ENCODE results near the gene MAP3K6. TPM values are rescaled to one million over a fixed set of nuclear protein-coding genes. Genes with fewer than 3 reads are reported as not detected.
"Not testable (repeated sequence)": the region's sequence is repeated elsewhere in the genome, so short reads cannot be mapped to it uniquely, and the experiment has no call there.

The MAP3K6 gene, protein sequence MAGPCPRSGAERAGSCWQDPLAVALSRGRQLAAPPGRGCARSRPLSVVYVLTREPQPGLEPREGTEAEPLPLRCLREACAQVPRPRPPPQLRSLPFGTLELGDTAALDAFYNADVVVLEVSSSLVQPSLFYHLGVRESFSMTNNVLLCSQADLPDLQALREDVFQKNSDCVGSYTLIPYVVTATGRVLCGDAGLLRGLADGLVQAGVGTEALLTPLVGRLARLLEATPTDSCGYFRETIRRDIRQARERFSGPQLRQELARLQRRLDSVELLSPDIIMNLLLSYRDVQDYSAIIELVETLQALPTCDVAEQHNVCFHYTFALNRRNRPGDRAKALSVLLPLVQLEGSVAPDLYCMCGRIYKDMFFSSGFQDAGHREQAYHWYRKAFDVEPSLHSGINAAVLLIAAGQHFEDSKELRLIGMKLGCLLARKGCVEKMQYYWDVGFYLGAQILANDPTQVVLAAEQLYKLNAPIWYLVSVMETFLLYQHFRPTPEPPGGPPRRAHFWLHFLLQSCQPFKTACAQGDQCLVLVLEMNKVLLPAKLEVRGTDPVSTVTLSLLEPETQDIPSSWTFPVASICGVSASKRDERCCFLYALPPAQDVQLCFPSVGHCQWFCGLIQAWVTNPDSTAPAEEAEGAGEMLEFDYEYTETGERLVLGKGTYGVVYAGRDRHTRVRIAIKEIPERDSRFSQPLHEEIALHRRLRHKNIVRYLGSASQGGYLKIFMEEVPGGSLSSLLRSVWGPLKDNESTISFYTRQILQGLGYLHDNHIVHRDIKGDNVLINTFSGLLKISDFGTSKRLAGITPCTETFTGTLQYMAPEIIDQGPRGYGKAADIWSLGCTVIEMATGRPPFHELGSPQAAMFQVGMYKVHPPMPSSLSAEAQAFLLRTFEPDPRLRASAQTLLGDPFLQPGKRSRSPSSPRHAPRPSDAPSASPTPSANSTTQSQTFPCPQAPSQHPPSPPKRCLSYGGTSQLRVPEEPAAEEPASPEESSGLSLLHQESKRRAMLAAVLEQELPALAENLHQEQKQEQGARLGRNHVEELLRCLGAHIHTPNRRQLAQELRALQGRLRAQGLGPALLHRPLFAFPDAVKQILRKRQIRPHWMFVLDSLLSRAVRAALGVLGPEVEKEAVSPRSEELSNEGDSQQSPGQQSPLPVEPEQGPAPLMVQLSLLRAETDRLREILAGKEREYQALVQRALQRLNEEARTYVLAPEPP (N-terminal part only)
- 5.0 TPM for polyA plus RNA-seq (2012; ENCODE audit: low read depth, missing spikeins)

GRCh38 chr1:27366411-27367159 lies at the start of gene MAP3K6:
MAP3K6 (minus strand) TSS chr1:27366961; CDS start chr1:27366597, 364 bp downstream.
- DNase-seq (ENCODE audit: insufficient read length, low spot score) (peak; percentile 59), FAIRE-seq (peak; percentile 66)
- TF ChIP-seq POLR2AphosphoS5 (IDR thresholded peaks at IDR 0.05; ENCODE audit: low read depth, low read length) (no peak), PAX5 (IDR thresholded peaks at IDR 0.05; ENCODE audit: insufficient read depth, low read length, severe bottlenecking) (no peak), POU2F2 (IDR thresholded peaks at IDR 0.05; ENCODE audit: low read depth, low read length) (no peak), SPI1 (IDR thresholded peaks at IDR 0.05; ENCODE audit: low read depth, low read length) (no peak), POLR2A (IDR thresholded peaks at IDR 0.05; ENCODE audit: low read depth, low read length) (no peak), TAF1 (IDR thresholded peaks at IDR 0.05; ENCODE audit: low read depth, low read length) (no peak)

GRCh38 chr1:27414091-27414490 lies 47.3 kb upstream of the MAP3K6 start:
- no peak for FAIRE-seq
- DNase-seq (ENCODE audit: insufficient read length, low spot score): no peak
- TF ChIP-seq POLR2AphosphoS5 (IDR thresholded peaks at IDR 0.05; ENCODE audit: low read depth, low read length): no peak
- TF ChIP-seq TAF1 (IDR thresholded peaks at IDR 0.05; ENCODE audit: low read depth, low read length): no peak
- no peak for TF ChIP-seq POLR2A (IDR thresholded peaks at IDR 0.05; ENCODE audit: low read depth, low read length)
- TF ChIP-seq POU2F2 (IDR thresholded peaks at IDR 0.05; ENCODE audit: low read depth, low read length): no peak

DNA sequence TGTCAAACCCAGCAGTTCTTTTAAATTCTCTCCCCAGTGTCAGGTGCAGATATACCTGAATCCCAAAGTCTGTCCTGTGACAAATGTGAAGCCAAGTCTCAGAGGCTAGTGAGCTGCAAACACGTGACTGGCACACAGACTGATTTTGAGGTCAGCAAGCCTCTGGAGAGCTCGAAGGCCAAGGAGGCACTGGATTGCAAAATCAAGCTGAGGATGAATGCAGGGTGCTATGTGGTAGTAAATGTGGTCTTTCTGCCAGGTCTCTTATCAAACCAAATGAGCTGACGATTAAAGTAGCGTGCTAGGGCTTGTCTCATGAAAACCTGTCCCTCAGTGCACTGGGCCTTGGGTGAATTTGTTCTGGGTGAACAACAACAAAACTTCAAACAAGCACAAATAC lies 46.2 kb upstream of the MAP3K6 start:
- no peak for DNase-seq (ENCODE audit: insufficient read length, low spot score)
- TF ChIP-seq POLR2AphosphoS5 (IDR thresholded peaks at IDR 0.05; ENCODE audit: low read depth, low read length): no peak
- TF ChIP-seq PAX5 (IDR thresholded peaks at IDR 0.05; ENCODE audit: insufficient read depth, low read length, severe bottlenecking): no peak
- no peak for TF ChIP-seq SPI1 (IDR thresholded peaks at IDR 0.05; ENCODE audit: low read depth, low read length)
- TF ChIP-seq POLR2A (IDR thresholded peaks at IDR 0.05; ENCODE audit: low read depth, low read length): no peak
- TF ChIP-seq POU2F2 (IDR thresholded peaks at IDR 0.05; ENCODE audit: low read depth, low read length): no peak
- TF ChIP-seq TAF1 (IDR thresholded peaks at IDR 0.05; ENCODE audit: low read depth, low read length): no peak
- no peak for FAIRE-seq

- TF ChIP-seq SPI1 (IDR thresholded peaks at IDR 0.05; ENCODE audit: low read depth, low read length): no peak
- no peak for TF ChIP-seq POLR2A (IDR thresholded peaks at IDR 0.05; ENCODE audit: low read depth, low read length)
- no peak for TF ChIP-seq POLR2AphosphoS5 (IDR thresholded peaks at IDR 0.05; ENCODE audit: low read depth, low read length)
- TF ChIP-seq POU2F2 (IDR thresholded peaks at IDR 0.05; ENCODE audit: low read depth, low read length): no peak
- no peak for TF ChIP-seq TAF1 (IDR thresholded peaks at IDR 0.05; ENCODE audit: low read depth, low read length)
- TF ChIP-seq PAX5 (IDR thresholded peaks at IDR 0.05; ENCODE audit: insufficient read depth, low read length, severe bottlenecking): no peak
- no peak for DNase-seq (ENCODE audit: insufficient read length, low spot score)
- FAIRE-seq: no peak
These were observed 45.7 kb upstream of the MAP3K6 start for GRCh38 chr1:27412502-27412901.

DNA sequence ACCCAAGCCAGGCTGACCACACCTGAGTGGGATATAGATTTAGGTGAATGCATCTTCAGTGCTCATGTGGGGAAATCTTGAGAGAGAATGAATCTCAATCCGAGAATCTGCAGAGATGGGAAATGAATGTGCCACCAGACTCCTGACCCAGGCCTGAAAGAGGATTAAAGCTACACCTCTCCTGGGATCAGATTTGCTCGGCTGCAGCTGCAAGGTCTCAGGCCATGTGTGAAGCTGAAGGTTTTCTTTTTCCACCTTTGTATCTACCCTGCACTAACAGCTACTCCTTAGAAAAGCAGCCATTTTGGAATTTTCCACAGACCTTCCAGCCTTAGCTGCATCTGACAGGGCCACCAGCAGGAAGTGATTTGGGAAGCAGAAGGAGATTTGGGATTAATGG lies 43.9 kb upstream of the MAP3K6 start:
- TF ChIP-seq SPI1 (IDR thresholded peaks at IDR 0.05; ENCODE audit: low read depth, low read length): no peak
- no peak for TF ChIP-seq TAF1 (IDR thresholded peaks at IDR 0.05; ENCODE audit: low read depth, low read length)
- TF ChIP-seq PAX5 (IDR thresholded peaks at IDR 0.05; ENCODE audit: insufficient read depth, low read length, severe bottlenecking): no peak
- no peak for TF ChIP-seq POU2F2 (IDR thresholded peaks at IDR 0.05; ENCODE audit: low read depth, low read length)
- no peak for TF ChIP-seq POLR2AphosphoS5 (IDR thresholded peaks at IDR 0.05; ENCODE audit: low read depth, low read length)
- TF ChIP-seq POLR2A (IDR thresholded peaks at IDR 0.05; ENCODE audit: low read depth, low read length): no peak
- DNase-seq (ENCODE audit: insufficient read length, low spot score): no peak
- no peak for FAIRE-seq

GRCh38 chr1:27409669-27410068 lies 42.9 kb upstream of the MAP3K6 start:
- FAIRE-seq (no peak), DNase-seq (ENCODE audit: insufficient read length, low spot score) (no peak)
- TF ChIP-seq TAF1 (IDR thresholded peaks at IDR 0.05; ENCODE audit: low read depth, low read length): no peak
- no peak for TF ChIP-seq POLR2AphosphoS5 (IDR thresholded peaks at IDR 0.05; ENCODE audit: low read depth, low read length)
- no peak for TF ChIP-seq POLR2A (IDR thresholded peaks at IDR 0.05; ENCODE audit: low read depth, low read length)
- no peak for TF ChIP-seq POU2F2 (IDR thresholded peaks at IDR 0.05; ENCODE audit: low read depth, low read length)
- no peak for TF ChIP-seq PAX5 (IDR thresholded peaks at IDR 0.05; ENCODE audit: insufficient read depth, low read length, severe bottlenecking)
- TF ChIP-seq SPI1 (IDR thresholded peaks at IDR 0.05; ENCODE audit: low read depth, low read length): no peak

GRCh38 chr1:27408151-27408550 lies 41.4 kb upstream of the MAP3K6 start:
- no peak for FAIRE-seq
- DNase-seq (ENCODE audit: insufficient read length, low spot score): no peak

DNA sequence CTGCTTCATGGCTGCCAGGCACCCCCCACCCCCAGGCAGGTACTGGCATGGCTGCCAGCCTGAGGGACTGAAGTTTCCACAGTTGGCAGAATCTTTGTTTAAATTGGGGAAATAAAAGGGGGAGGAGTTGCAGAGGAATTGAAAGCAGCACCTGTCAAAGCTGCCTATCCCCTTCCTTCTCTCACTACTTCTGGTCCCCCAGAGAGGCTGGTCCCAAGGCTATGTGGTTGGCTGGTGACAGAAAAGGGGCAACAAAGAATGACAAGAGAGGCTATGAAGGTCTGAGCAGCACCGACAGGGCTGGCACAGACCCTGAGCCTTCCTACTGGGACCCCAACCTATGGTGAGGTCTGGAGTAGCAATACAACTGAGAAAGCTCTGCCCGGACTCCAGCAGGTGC lies 40.0 kb upstream of the MAP3K6 start:
- not testable (repeated sequence) for FAIRE-seq; DNase-seq (ENCODE audit: insufficient read length, low spot score)

More at GRCh38 chr1:27408151-27408550, 41.4 kb upstream of the MAP3K6 start:
- TF ChIP-seq SPI1 (IDR thresholded peaks at IDR 0.05; ENCODE audit: low read depth, low read length) (no peak), POLR2AphosphoS5 (IDR thresholded peaks at IDR 0.05; ENCODE audit: low read depth, low read length) (no peak), PAX5 (IDR thresholded peaks at IDR 0.05; ENCODE audit: insufficient read depth, low read length, severe bottlenecking) (no peak), TAF1 (IDR thresholded peaks at IDR 0.05; ENCODE audit: low read depth, low read length) (no peak), POLR2A (IDR thresholded peaks at IDR 0.05; ENCODE audit: low read depth, low read length) (no peak), POU2F2 (IDR thresholded peaks at IDR 0.05; ENCODE audit: low read depth, low read length) (no peak)

Data from GM12891 (cell line).